Measurements from ENCODE around the gene MEP1B. TPM values are rescaled to one million over a fixed set of nuclear protein-coding genes. Genes with fewer than 3 reads are reported as not detected.

MEP1B gene
- total and polyA plus RNA-seq, 4 donors, result not detected

GRCh38 chr18:32249147-32249929 is 59.5 kb downstream of the MEP1B start:
- Histone ChIP-seq H3K36me3 (ENCODE audit: control insufficient read depth in 4 of 4, insufficient read depth in 4 of 4, low read length in 4 of 4) (no peaks in the 10 kb centered on the region), H3K9ac (ENCODE audit: insufficient read depth in 1 of 2, low read length in 2 of 2) (no peak overlapping the region), H3K9me3 (ENCODE audit: control insufficient read depth in 4 of 4, insufficient read depth in 3 of 4, low read length in 3 of 4) (no peaks in the 10 kb centered on the region), H3K27ac (ENCODE audit: low read depth in 1 of 2, low read length in 1 of 2) (no peak overlapping the region), H3K27me3 (ENCODE audit: control insufficient read depth in 3 of 3, insufficient read depth in 3 of 3, low read length in 2 of 3) (no peaks in the 10 kb centered on the region), H3K4me3 (no peak overlapping the region), H3K4me1 (ENCODE audit: control insufficient read depth in 5 of 5, insufficient read depth in 5 of 5, low read length in 5 of 5) (no peaks in the 10 kb centered on the region)
- 86 to 91% methylated on average over 8 of the region's 8 CpGs for WGBS, 2 donors
- no peak for DNase-seq
- ATAC-seq (ENCODE audit: insufficient read depth, low FRiP score), result no peak
- no peak for TF ChIP-seq CTCF (IDR thresholded peaks at IDR 0.05; ENCODE audit: control extremely low read depth, extremely low read depth)

GRCh38 chr18:32251466-32251865 is 61.6 kb downstream of the MEP1B start:
- WGBS, 2 donors, result 45 to 58% methylated on average over 3 of the region's 3 CpGs
- no peak overlapping the region for H3K9ac ChIP-seq (ENCODE audit: insufficient read depth in 1 of 2, low read length in 2 of 2)

GRCh38 chr18:32252141-32252860 is 62.5 kb downstream of the MEP1B start:
- no peak overlapping the region for H3K9ac ChIP-seq (ENCODE audit: insufficient read depth in 1 of 2, low read length in 2 of 2)
- WGBS, 2 donors, result 67 to 69% methylated on average over 8 of the region's 8 CpGs

More at GRCh38 chr18:32251466-32251865, 61.6 kb downstream of the MEP1B start:
- Histone ChIP-seq H3K27ac (ENCODE audit: low read depth in 1 of 2, low read length in 1 of 2) (no peak overlapping the region), H3K27me3 (ENCODE audit: control insufficient read depth in 3 of 3, insufficient read depth in 3 of 3, low read length in 2 of 3) (no peaks in the 10 kb centered on the region), H3K4me1 (ENCODE audit: control insufficient read depth in 5 of 5, insufficient read depth in 5 of 5, low read length in 5 of 5) (no peaks in the 10 kb centered on the region), H3K36me3 (ENCODE audit: control insufficient read depth in 4 of 4, insufficient read depth in 4 of 4, low read length in 4 of 4) (no peaks in the 10 kb centered on the region), H3K9me3 (ENCODE audit: control insufficient read depth in 4 of 4, insufficient read depth in 3 of 4, low read length in 3 of 4) (no peaks in the 10 kb centered on the region), H3K4me3 (no peak overlapping the region)
- no peak for ATAC-seq (ENCODE audit: insufficient read depth, low FRiP score)
- no peak for DNase-seq
- TF ChIP-seq CTCF (IDR thresholded peaks at IDR 0.05; ENCODE audit: control extremely low read depth, extremely low read depth), result no peak

More at GRCh38 chr18:32252141-32252860, 62.5 kb downstream of the MEP1B start:
- Histone ChIP-seq H3K36me3 (ENCODE audit: control insufficient read depth in 4 of 4, insufficient read depth in 4 of 4, low read length in 4 of 4) (no peaks in the 10 kb centered on the region), H3K9me3 (ENCODE audit: control insufficient read depth in 4 of 4, insufficient read depth in 3 of 4, low read length in 3 of 4) (no peaks in the 10 kb centered on the region), H3K4me3 (no peak overlapping the region), H3K27ac (ENCODE audit: low read depth in 1 of 2, low read length in 1 of 2) (no peak overlapping the region), H3K4me1 (ENCODE audit: control insufficient read depth in 5 of 5, insufficient read depth in 5 of 5, low read length in 5 of 5) (no peaks in the 10 kb centered on the region), H3K27me3 (ENCODE audit: control insufficient read depth in 3 of 3, insufficient read depth in 3 of 3, low read length in 2 of 3) (no peaks in the 10 kb centered on the region)
- no peak for DNase-seq
- TF ChIP-seq CTCF (IDR thresholded peaks at IDR 0.05; ENCODE audit: control extremely low read depth, extremely low read depth), result no peak
- no peak for ATAC-seq (ENCODE audit: insufficient read depth, low FRiP score)

Measured in lung (tissue), 12 donors.